WTC11 (cell line): ENCODE results near the gene GATAD2A. TPM values are rescaled to one million over a fixed set of nuclear protein-coding genes. Genes with fewer than 3 reads are reported as not detected.

Experiments used
- ATAC-seq: fragments of 200-7000 bp; cut with Tn5 transposase; 2 replicates; pipeline ENCODE4 v1.10.0; 2021; ENCODE audit warnings: mild to moderate bottlenecking, moderate library complexity
- CTCF ChIA-PET: fragments of 300-600 bp; sonication (Branson Sonifier 250); formaldehyde crosslinking; loops from one replicate; lab custom pipeline; 2021; ENCODE audit warnings: antibody characterized with exemption; lab: Charles Lee
- POLR2A ChIA-PET: fragments of 350-600 bp; sonication (Branson Sonifier 250); formaldehyde crosslinking; loops from one replicate; lab custom pipeline; 2021; ENCODE audit warnings: antibody characterized with exemption; lab: Charles Lee
- DNase-seq: peaks from one replicate; pipeline ENCODE4 v3.0.0; 2021; ENCODE audit warnings: low spot score
- H3K27ac Mint-ChIP-seq: 2 replicates; pipeline ENCODE4 v1.8.0; 2021; ENCODE audit warnings: mixed read lengths
- H3K27me3 Mint-ChIP-seq: 2 replicates; pipeline ENCODE4 v1.8.0; 2021; ENCODE audit warnings: low read depth, mild to moderate bottlenecking, moderate library complexity, mixed read lengths
- H3K36me3 Mint-ChIP-seq: 2 replicates; pipeline ENCODE4 v1.8.0; 2021; ENCODE audit warnings: mixed read lengths
- H3K4me1 Mint-ChIP-seq: 2 replicates; pipeline ENCODE4 v1.8.0; 2022; ENCODE audit warnings: mixed read lengths
- H3K4me3 Mint-ChIP-seq: 2 replicates; pipeline ENCODE4 v1.8.0; 2021; ENCODE audit warnings: mild to moderate bottlenecking, moderate library complexity, mixed read lengths
- H3K9me3 Mint-ChIP-seq: 2 replicates; pipeline ENCODE4 v1.8.0; 2021; ENCODE audit warnings: mixed read lengths
- ATF2 ChIP-seq: sonication (generic); formaldehyde crosslinking; IDR thresholded peaks from 2 replicates; pipeline ENCODE4 v1.8.1; 2022; ENCODE audit warnings: low read depth, missing genetic modification reagents, borderline replicate concordance
- CREB1 ChIP-seq: sonication (generic); formaldehyde crosslinking; IDR thresholded peaks from 2 replicates; pipeline ENCODE4 v1.8.0; 2023; ENCODE audit warnings: mild to moderate bottlenecking, missing genetic modification reagents
- ELF4 ChIP-seq: sonication (generic); formaldehyde crosslinking; IDR thresholded peaks from 2 replicates; pipeline ENCODE4 v1.8.1; 2022; ENCODE audit warnings: low read depth, mild to moderate bottlenecking, moderate library complexity, missing genetic modification reagents
- FOXJ3 ChIP-seq: sonication (generic); formaldehyde crosslinking; IDR thresholded peaks from 2 replicates; pipeline ENCODE4 v1.9.0; 2021; ENCODE audit warnings: missing genetic modification reagents, mild to moderate bottlenecking, borderline replicate concordance
- IRF1 ChIP-seq: sonication (generic); formaldehyde crosslinking; IDR thresholded peaks from 2 replicates; pipeline ENCODE4 v1.8.0; 2023; ENCODE audit warnings: missing genetic modification reagents
- NFE2L1 ChIP-seq: sonication (generic); formaldehyde crosslinking; IDR thresholded peaks from 2 replicates; pipeline ENCODE4 v1.8.1; 2023; ENCODE audit warnings: missing genetic modification reagents
- NFYB ChIP-seq: sonication (generic); formaldehyde crosslinking; conservative IDR thresholded peaks from 2 replicates; pipeline ENCODE4 v1.8.0; 2022; ENCODE audit warnings: low read depth, missing genetic modification reagents
- SMAD3 ChIP-seq: sonication (generic); formaldehyde crosslinking; IDR thresholded peaks from 2 replicates; pipeline ENCODE4 v1.8.0; 2022; ENCODE audit warnings: missing genetic modification reagents, mild to moderate bottlenecking, borderline replicate concordance
- SMAD4 ChIP-seq: sonication (generic); formaldehyde crosslinking; IDR thresholded peaks from 2 replicates; pipeline ENCODE4 v1.8.0; 2022; ENCODE audit warnings: mild to moderate bottlenecking, missing genetic modification reagents
- SP1 ChIP-seq: sonication (generic); formaldehyde crosslinking; conservative IDR thresholded peaks from 2 replicates; pipeline ENCODE4 v1.8.1; 2022; ENCODE audit warnings: missing genetic modification reagents
- TEAD1 ChIP-seq: sonication (generic); formaldehyde crosslinking; IDR thresholded peaks from 2 replicates; pipeline ENCODE4 v1.8.0; 2022; ENCODE audit warnings: mild to moderate bottlenecking, missing genetic modification reagents
- ZBTB43 ChIP-seq: sonication (generic); formaldehyde crosslinking; IDR thresholded peaks from 2 replicates; pipeline ENCODE4 v1.8.1; 2023; ENCODE audit warnings: mild to moderate bottlenecking, missing genetic modification reagents
- ZNF138 ChIP-seq: sonication (generic); formaldehyde crosslinking; conservative IDR thresholded peaks from 2 replicates; pipeline ENCODE4 v1.8.1; 2022; ENCODE audit warnings: mild to moderate bottlenecking, moderate library complexity, missing genetic modification reagents
- total RNA-seq: library from RNA; stranded (reverse); gene quantifications from 3 replicates; pipeline ENCODE4 v1.2.3, GENCODE V29; 2021
- TF ChIP-seq, protein P1 (sequence below): sonication (generic); formaldehyde crosslinking; IDR thresholded peaks from 2 replicates; pipeline ENCODE4 v1.8.0; 2023; ENCODE audit warnings: mild to moderate bottlenecking, missing genetic modification reagents
- TF ChIP-seq, protein P2 (sequence below): sonication (generic); formaldehyde crosslinking; IDR thresholded peaks from 2 replicates; pipeline ENCODE4 v1.8.0; 2022; ENCODE audit warnings: mild to moderate bottlenecking, missing genetic modification reagents
- TF ChIP-seq, protein P3 (sequence below): sonication (generic); formaldehyde crosslinking; IDR thresholded peaks from 2 replicates; pipeline ENCODE4 v1.8.1; 2022; ENCODE audit warnings: mild to moderate bottlenecking, moderate library complexity, missing genetic modification reagents
- TF ChIP-seq, protein P4 (sequence below): fragments of 250-450 bp; sonication (Bioruptor Pico); conservative IDR thresholded peaks from 2 replicates; pipeline ENCODE4 v1.9.0; 2021; ENCODE audit warnings: mild to moderate bottlenecking
- TF ChIP-seq, protein P5 (sequence below): fragments of 250-450 bp; sonication (Bioruptor Pico); IDR thresholded peaks from 2 replicates; pipeline ENCODE4 v1.9.0; 2021; ENCODE audit warnings: mild to moderate bottlenecking, borderline replicate concordance

GATAD2A gene
- total RNA-seq, 1 experiment from 2014 or later = 209 TPM

DNA sequence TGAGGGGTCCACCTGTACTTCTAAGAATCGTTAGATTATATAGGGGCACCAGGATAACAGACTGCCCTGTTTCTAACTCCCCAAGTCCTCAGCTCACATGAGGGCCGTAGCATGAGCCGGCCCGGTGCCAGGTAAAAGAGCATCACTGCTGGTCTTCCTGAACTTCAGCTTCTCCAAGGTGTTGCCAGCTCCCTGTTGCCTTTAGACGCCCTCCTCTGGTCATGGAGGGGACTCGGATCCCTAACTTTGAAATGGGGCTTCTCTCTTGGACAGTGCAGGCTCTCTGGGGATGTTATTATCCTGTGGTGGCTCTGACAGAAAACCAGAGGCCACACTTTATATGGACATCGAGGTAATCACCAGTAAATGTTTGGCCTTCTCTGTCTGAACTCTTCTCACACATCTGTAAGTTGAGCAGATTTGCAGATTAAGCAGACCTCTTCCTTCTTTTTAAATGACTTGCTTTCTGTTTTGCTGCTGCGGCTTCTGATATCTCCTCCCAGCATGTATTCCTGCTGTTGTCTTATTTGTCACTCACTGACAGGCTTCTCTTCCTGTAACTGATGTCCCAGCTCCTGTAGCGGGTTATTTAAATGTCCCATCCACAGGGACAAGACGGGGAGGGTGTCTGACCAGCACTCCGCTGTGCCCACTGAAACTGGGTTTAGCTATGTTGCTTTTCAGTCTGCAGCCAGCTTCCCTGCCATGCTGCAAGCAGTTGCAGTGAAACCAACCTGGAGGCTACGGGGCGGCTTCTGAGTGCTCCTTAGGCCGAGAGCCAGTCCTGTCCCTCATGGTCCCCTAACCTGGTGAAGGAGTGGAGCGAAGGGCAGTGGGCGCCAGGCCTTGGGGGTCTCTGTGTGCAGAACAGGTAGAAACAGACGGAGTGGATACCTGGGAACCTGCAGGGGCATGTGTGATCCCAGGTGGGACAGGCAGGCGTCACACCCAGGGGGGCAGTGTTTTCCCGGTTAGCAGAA, 70.7 kb downstream of the GATAD2A start:
- POLR2A ChIA-PET = interaction anchor here (1.2 to 1.5 kb wide), 5 partner anchors 12 to 71 kb away, joined by 3 to 7 read pairs (median 4); partner anchors contain the start of gene GATAD2A
- Mint-ChIP-seq H3K36me3 (peaks cover 14% of the 10 kb centered on the region), H3K4me1 (peaks cover 60% of the 10 kb centered on the region), H3K9me3 (no peaks in the 10 kb centered on the region), H3K27ac (peak overlapping the region; percentile 91), H3K27me3 (no peaks in the 10 kb centered on the region), H3K4me3 (peak overlapping the region; percentile 56)
- peak; percentile 53 for DNase-seq
- CTCF ChIA-PET = interaction anchor here (0.6 to 3.2 kb wide), 29 partner anchors 9 to 1279 kb away, joined by 3 to 24 read pairs (median 6); partner anchors contain the start of gene GATAD2A
- TF ChIP-seq ATF2 (CRISPR knock-in tag) = no peak
- TF ChIP-seq IRF1 (CRISPR knock-in tag) = no peak
- TF ChIP-seq, protein P1, sequence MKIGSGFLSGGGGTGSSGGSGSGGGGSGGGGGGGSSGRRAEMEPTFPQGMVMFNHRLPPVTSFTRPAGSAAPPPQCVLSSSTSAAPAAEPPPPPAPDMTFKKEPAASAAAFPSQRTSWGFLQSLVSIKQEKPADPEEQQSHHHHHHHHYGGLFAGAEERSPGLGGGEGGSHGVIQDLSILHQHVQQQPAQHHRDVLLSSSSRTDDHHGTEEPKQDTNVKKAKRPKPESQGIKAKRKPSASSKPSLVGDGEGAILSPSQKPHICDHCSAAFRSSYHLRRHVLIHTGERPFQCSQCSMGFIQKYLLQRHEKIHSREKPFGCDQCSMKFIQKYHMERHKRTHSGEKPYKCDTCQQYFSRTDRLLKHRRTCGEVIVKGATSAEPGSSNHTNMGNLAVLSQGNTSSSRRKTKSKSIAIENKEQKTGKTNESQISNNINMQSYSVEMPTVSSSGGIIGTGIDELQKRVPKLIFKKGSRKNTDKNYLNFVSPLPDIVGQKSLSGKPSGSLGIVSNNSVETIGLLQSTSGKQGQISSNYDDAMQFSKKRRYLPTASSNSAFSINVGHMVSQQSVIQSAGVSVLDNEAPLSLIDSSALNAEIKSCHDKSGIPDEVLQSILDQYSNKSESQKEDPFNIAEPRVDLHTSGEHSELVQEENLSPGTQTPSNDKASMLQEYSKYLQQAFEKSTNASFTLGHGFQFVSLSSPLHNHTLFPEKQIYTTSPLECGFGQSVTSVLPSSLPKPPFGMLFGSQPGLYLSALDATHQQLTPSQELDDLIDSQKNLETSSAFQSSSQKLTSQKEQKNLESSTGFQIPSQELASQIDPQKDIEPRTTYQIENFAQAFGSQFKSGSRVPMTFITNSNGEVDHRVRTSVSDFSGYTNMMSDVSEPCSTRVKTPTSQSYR = no peak
- no peak for TF ChIP-seq ZNF138 (CRISPR knock-in tag)
- TF ChIP-seq SMAD3 (CRISPR knock-in tag) = no peak
- TF ChIP-seq TEAD1 (CRISPR knock-in tag) = no peak
- no peak for TF ChIP-seq NFE2L1 (CRISPR knock-in tag)
- no peak for TF ChIP-seq NFYB
- TF ChIP-seq CREB1 (CRISPR knock-in tag) = no peak
- no peak for TF ChIP-seq SMAD4 (CRISPR knock-in tag)
- no peak for TF ChIP-seq SP1 (CRISPR knock-in tag)
- TF ChIP-seq ELF4 = no peak
- TF ChIP-seq ZBTB43 (CRISPR knock-in tag) = no peak
- TF ChIP-seq, protein P2, sequence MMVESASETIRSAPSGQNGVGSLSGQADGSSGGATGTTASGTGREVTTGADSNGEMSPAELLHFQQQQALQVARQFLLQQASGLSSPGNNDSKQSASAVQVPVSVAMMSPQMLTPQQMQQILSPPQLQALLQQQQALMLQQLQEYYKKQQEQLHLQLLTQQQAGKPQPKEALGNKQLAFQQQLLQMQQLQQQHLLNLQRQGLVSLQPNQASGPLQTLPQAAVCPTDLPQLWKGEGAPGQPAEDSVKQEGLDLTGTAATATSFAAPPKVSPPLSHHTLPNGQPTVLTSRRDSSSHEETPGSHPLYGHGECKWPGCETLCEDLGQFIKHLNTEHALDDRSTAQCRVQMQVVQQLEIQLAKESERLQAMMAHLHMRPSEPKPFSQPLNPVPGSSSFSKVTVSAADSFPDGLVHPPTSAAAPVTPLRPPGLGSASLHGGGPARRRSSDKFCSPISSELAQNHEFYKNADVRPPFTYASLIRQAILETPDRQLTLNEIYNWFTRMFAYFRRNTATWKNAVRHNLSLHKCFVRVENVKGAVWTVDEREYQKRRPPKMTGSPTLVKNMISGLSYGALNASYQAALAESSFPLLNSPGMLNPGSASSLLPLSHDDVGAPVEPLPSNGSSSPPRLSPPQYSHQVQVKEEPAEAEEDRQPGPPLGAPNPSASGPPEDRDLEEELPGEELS (CRISPR knock-in tag) = no peak
- TF ChIP-seq, protein P3, sequence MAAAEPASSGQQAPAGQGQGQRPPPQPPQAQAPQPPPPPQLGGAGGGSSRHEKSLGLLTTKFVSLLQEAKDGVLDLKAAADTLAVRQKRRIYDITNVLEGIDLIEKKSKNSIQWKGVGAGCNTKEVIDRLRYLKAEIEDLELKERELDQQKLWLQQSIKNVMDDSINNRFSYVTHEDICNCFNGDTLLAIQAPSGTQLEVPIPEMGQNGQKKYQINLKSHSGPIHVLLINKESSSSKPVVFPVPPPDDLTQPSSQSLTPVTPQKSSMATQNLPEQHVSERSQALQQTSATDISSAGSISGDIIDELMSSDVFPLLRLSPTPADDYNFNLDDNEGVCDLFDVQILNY (CRISPR knock-in tag) = no peak
- TF ChIP-seq, protein P4, sequence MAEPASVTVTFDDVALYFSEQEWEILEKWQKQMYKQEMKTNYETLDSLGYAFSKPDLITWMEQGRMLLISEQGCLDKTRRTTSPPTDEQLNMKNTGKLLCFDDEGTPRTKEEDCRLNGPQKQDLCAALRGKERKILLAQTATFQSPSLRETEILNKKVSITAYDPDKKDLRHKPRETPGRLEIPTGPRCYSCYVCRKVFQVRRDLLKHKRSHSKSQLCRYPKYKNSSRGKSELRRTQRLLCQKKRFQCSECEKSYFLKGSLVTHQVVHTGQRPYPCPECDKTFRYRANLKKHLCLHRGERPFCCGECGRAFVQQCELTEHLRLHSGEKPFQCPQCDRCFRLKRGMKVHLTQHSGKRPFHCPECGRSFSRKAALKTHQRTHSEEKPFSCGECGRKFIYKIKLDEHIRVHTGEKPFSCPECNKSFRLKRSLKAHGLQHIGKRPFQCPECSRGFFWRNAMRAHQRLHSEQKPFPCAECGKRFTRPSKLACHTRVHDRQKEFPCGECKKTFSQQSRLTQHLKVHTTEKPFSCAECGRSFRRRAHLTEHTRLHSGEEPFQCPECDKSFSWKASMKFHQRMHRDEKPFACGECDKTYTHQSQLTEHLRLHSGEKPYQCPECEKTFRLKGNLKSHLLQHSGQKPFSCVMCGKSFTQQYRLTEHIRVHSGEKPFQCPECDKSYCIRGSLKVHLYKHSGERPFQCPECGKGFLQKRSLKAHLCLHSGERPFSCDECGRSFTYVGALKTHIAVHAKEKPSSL = no peak
- TF ChIP-seq, protein P5, sequence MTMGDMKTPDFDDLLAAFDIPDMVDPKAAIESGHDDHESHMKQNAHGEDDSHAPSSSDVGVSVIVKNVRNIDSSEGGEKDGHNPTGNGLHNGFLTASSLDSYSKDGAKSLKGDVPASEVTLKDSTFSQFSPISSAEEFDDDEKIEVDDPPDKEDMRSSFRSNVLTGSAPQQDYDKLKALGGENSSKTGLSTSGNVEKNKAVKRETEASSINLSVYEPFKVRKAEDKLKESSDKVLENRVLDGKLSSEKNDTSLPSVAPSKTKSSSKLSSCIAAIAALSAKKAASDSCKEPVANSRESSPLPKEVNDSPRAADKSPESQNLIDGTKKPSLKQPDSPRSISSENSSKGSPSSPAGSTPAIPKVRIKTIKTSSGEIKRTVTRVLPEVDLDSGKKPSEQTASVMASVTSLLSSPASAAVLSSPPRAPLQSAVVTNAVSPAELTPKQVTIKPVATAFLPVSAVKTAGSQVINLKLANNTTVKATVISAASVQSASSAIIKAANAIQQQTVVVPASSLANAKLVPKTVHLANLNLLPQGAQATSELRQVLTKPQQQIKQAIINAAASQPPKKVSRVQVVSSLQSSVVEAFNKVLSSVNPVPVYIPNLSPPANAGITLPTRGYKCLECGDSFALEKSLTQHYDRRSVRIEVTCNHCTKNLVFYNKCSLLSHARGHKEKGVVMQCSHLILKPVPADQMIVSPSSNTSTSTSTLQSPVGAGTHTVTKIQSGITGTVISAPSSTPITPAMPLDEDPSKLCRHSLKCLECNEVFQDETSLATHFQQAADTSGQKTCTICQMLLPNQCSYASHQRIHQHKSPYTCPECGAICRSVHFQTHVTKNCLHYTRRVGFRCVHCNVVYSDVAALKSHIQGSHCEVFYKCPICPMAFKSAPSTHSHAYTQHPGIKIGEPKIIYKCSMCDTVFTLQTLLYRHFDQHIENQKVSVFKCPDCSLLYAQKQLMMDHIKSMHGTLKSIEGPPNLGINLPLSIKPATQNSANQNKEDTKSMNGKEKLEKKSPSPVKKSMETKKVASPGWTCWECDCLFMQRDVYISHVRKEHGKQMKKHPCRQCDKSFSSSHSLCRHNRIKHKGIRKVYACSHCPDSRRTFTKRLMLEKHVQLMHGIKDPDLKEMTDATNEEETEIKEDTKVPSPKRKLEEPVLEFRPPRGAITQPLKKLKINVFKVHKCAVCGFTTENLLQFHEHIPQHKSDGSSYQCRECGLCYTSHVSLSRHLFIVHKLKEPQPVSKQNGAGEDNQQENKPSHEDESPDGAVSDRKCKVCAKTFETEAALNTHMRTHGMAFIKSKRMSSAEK (CRISPR knock-in tag) = no peak
- no peak for TF ChIP-seq FOXJ3 (CRISPR knock-in tag)
- peak; percentile 52 for ATAC-seq
